Measurements from ENCODE around the gene PIH1D1. TPM values are rescaled to one million over a fixed set of nuclear protein-coding genes. Genes with fewer than 3 reads are reported as not detected.
A peak's percentile ranks its signal among the peaks of the same experiment; 100 is the strongest.

The PIH1D1 gene
- total RNA-seq (100 to 1,000 TPM; 178 to 186 TPM), polyA plus RNA-seq (100 to 1,000 TPM in 1 of 2 donors, 10 to 100 TPM in 1; 87.2 to 124 TPM)

DNA sequence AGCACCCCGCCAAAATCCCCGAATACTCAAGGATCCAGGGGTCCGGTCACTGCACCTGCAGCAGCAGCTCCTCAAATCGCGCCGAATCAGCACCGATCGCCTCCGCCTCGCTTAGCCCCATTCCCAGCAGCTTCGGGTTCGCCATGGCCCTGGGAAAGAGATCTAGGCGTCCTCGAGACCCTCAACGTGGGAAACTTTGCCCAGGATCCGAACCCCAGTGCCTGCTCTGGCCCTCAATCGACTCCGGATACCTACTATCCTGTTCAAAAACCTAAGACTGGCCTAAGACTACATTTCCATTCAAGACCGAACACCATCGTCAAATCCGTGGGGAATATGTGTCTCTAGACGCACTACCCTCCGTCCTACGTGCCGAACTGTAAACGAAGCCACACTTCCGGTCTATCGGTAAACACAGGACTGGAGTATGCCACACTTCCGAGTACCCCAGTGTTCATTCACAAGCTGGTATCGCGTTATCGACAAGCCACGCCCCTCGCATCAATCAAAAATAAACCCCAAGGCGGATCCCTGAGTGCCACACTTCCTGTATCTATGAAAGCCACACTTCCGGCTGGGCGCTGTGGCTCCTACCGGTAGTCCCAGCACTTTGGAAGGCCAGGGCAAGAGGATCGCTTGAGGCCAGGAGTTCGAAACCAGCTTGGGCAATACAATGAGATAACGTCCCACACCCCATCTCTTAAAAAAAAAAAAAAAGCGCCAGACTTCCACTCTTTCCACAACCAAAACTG, at the start of gene PIH1D1:
Gene PIH1D1 (minus strand): TSS at position 385 of the 752 bp plus-strand sequence. CDS start 240 bp downstream, at position 145.
- no peaks in the 10 kb centered on the region for H3K27me3 ChIP-seq (ENCODE audit: insufficient read depth, low read length)
- H3K36me3 Mint-ChIP-seq = peaks cover 30 to 42% of the 10 kb centered on the region in 2 donors
- intact Hi-C loops (cut with micrococcal nuclease) = loop anchor here (1.0 to 5.0 kb wide), 3 partner anchors 8 to 334 kb away; partner anchors contain the start of genes C19orf73, PPFIA3 and RRAS
- H3K4me3 Mint-ChIP-seq = peak within 1 kb of the TSS; percentile 91 to 100 (median 99)
- peak within 1 kb of the TSS; percentile 66 to 90 for H3K4me3 ChIP-seq (ENCODE audit: low read length in 2 of 2)
- H3K27me3 Mint-ChIP-seq = no peaks in the 10 kb centered on the region
- peaks cover 25% of the 10 kb centered on the region for H3K36me3 ChIP-seq (ENCODE audit: insufficient read depth, low read length)
- no peaks in the 10 kb centered on the region for H3K9me3 ChIP-seq (ENCODE audit: control insufficient read depth in 1 of 2, low read length in 2 of 2)
- peaks cover 0 to 2% (median 0%) of the 10 kb centered on the region in 8 donors for H3K9me3 Mint-ChIP-seq
- peak; percentile 91 to 98 (median 95) for DNase-seq
- H3K27ac Mint-ChIP-seq = peak within 1 kb of the TSS; percentile 96 to 100 (median 100)
- H3K4me1 Mint-ChIP-seq = peaks cover 25 to 70% (median 41%) of the 10 kb centered on the region in 4 donors
- ChIA-PET POLR2A (ENCODE audit: partially characterized antibody) (interaction anchor here (0.6 to 5.7 kb wide), 25 partner anchors 9 to 426 kb away, joined by 3 to 222 read pairs (median 6); partner anchors contain the start of genes BCL2L12, CD37, FLT3LG and IRF3), CTCF (ENCODE audit: partially characterized antibody) (interaction anchor here (0.5 to 15.5 kb wide), 7 partner anchors 11 to 282 kb away, joined by 3 to 227 read pairs (median 4); partner anchors contain the start of gene FLT3LG)
- peaks cover 37% of the 10 kb centered on the region for H3K4me1 ChIP-seq (ENCODE audit: insufficient read depth, low read length)
- H3K27ac ChIP-seq (ENCODE audit: low read depth, low read length) = peak within 1 kb of the TSS; percentile 91

DNA sequence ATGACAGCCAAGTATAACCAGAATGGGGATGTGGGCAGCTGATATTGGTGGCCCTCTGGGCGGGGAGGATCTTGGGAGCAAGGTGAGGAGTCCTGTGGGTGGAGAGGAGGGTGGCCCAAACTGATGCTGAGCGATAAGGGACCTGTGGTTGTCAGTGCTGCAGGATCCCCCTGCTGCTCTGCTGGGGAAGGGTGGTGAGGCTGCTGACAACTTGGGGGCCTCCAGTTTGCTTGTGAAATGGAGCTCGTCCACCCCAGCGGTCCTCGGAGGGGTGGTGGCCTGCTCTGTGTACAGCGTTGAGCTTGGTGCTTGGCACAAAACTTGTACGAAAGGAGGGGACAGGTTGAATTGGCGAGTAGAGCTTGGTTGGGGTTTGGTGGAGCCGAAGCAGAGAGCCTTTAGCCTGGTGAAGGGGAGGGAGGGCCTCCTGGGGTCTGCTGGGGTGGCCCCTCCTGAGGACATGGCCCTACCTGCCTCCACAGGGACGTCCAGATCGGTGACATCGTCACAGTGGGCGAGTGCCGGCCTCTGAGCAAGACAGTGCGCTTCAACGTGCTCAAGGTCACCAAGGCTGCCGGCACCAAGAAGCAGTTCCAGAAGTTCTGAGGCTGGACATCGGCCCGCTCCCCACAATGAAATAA, 47.5 kb upstream of the PIH1D1 start:
- CTCF ChIA-PET (ENCODE audit: partially characterized antibody) = interaction anchor here (0.8 to 1.9 kb wide), 6 partner anchors 26 to 179 kb away, joined by 3 to 6 read pairs (median 4); partner anchors contain the start of gene PRMT1

DNA sequence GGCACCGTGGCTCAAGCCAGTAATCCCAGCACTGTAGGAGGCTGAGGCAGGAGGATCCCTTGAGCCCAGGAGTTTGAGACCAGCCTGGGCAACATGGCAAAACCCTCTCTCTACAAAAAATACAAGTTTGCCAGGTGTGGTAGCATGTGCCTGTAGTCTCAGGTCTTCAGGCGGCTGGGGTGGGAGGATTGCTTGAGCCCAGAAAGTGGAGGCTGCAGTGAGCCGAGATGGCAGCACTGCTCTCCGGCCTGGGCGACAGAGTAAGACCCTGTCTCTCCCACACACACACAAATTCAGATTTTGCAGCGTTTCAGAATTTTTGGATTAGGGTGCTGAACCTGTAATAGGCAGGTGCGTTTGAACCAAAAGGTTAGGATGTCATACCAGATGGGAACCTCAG, 46.9 kb upstream of the PIH1D1 start:
- peak overlapping the region; percentile 92 to 99 for H3K4me3 ChIP-seq (ENCODE audit: low read length in 2 of 2)
- Mint-ChIP-seq H3K27ac (peak overlapping the region; percentile 95 to 100 (median 99)), H3K4me3 (peak overlapping the region; percentile 99 to 100 (median 100)), H3K27me3 (no peaks in the 10 kb centered on the region), H3K4me1 (peaks cover 21 to 87% (median 43%) of the 10 kb centered on the region in 4 donors), H3K9me3 (peaks cover 0 to 27% (median 0%) of the 10 kb centered on the region in 8 donors), H3K36me3 (peaks cover 33 to 53% of the 10 kb centered on the region in 2 donors)
- no peaks in the 10 kb centered on the region for H3K27me3 ChIP-seq (ENCODE audit: insufficient read depth, low read length)
- intact Hi-C loops (cut with micrococcal nuclease) = no loop called here
- ChIA-PET POLR2A (ENCODE audit: partially characterized antibody) (interaction anchor here (0.9 to 3.5 kb wide), 3 partner anchors 12 to 52 kb away, joined by 3 to 14 read pairs (median 3); no protein-coding TSS in a partner anchor), CTCF (ENCODE audit: partially characterized antibody) (interaction anchor here (0.8 to 1.9 kb wide), 6 partner anchors 25 to 178 kb away, joined by 3 to 6 read pairs (median 3); partner anchors contain the start of gene PRMT1)
- peak overlapping the region; percentile 95 for H3K27ac ChIP-seq (ENCODE audit: low read depth, low read length)
- peak in 1 of 5 donors; percentile 28 for DNase-seq
- peaks cover 27% of the 10 kb centered on the region for H3K36me3 ChIP-seq (ENCODE audit: insufficient read depth, low read length)
- H3K4me1 ChIP-seq (ENCODE audit: insufficient read depth, low read length) = peaks cover 55% of the 10 kb centered on the region
- no peaks in the 10 kb centered on the region for H3K9me3 ChIP-seq (ENCODE audit: control insufficient read depth in 1 of 2, low read length in 2 of 2)

More for the DNA sequence above, 47.5 kb upstream of the PIH1D1 start:
- peak in 4 of 5 donors; percentile 35 to 65 (median 42) for DNase-seq
- Mint-ChIP-seq H3K4me1 (peaks cover 21 to 84% (median 42%) of the 10 kb centered on the region in 4 donors), H3K9me3 (peaks cover 0 to 27% (median 0%) of the 10 kb centered on the region in 8 donors), H3K4me3 (peak overlapping the region; percentile 99 to 100 (median 100)), H3K36me3 (peaks cover 33 to 52% of the 10 kb centered on the region in 2 donors), H3K27me3 (no peaks in the 10 kb centered on the region), H3K27ac (peak overlapping the region; percentile 95 to 100 (median 99))
- peak overlapping the region; percentile 95 for H3K27ac ChIP-seq (ENCODE audit: low read depth, low read length)
- H3K4me1 ChIP-seq (ENCODE audit: insufficient read depth, low read length) = peaks cover 58% of the 10 kb centered on the region
- H3K4me3 ChIP-seq (ENCODE audit: low read length in 2 of 2) = peak overlapping the region; percentile 92 to 99
- H3K27me3 ChIP-seq (ENCODE audit: insufficient read depth, low read length) = no peaks in the 10 kb centered on the region
- intact Hi-C loops (cut with micrococcal nuclease) = no loop called here
- H3K36me3 ChIP-seq (ENCODE audit: insufficient read depth, low read length) = peaks cover 27% of the 10 kb centered on the region
- H3K9me3 ChIP-seq (ENCODE audit: control insufficient read depth in 1 of 2, low read length in 2 of 2) = no peaks in the 10 kb centered on the region
- POLR2A ChIA-PET (ENCODE audit: partially characterized antibody) = interaction anchor here (0.9 to 3.5 kb wide), 7 partner anchors 12 to 378 kb away, joined by 3 to 14 read pairs (median 3); partner anchors contain the start of genes AKT1S1 and TBC1D17

DNA sequence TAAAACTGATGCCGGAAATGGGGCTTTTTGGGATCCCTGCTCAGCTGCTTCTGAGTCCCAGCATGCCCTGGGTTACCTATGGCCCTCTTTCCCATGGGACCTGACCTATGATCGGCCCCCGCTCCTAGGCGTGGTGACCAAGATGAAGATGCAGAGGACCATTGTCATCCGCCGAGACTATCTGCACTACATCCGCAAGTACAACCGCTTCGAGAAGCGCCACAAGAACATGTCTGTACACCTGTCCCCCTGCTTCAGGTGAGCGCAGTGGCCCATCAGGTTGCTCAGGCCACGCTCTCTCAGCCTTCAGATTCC, 46.1 kb upstream of the PIH1D1 start:
- H3K4me3 ChIP-seq (ENCODE audit: low read length in 2 of 2) = peak overlapping the region; percentile 92 to 99
- CTCF ChIA-PET (ENCODE audit: partially characterized antibody) = interaction anchor here (1.5 kb wide), 1 partner anchor 96 kb away, joined by 3 read pairs; no protein-coding TSS in a partner anchor
- Mint-ChIP-seq H3K27ac (peak overlapping the region; percentile 95 to 100 (median 99)), H3K4me1 (peaks cover 24 to 87% (median 43%) of the 10 kb centered on the region in 4 donors), H3K4me3 (peak overlapping the region; percentile 99 to 100 (median 100)), H3K27me3 (no peaks in the 10 kb centered on the region), H3K36me3 (peaks cover 37 to 58% of the 10 kb centered on the region in 2 donors), H3K9me3 (peaks cover 0 to 31% (median under 1%) of the 10 kb centered on the region in 8 donors)
- H3K36me3 ChIP-seq (ENCODE audit: insufficient read depth, low read length) = peaks cover 33% of the 10 kb centered on the region
- intact Hi-C loops (cut with micrococcal nuclease) = loop anchor here (2.0 kb wide), 1 partner anchor 379 kb away; the partner anchor contains the start of genes AKT1S1 and TBC1D17
- POLR2A ChIA-PET (ENCODE audit: partially characterized antibody) = interaction anchor here (0.6 to 3.5 kb wide), 4 partner anchors 50 to 143 kb away, joined by 3 to 38 read pairs (median 8); partner anchors contain the start of genes RRAS and SCAF1
- peak overlapping the region; percentile 95 for H3K27ac ChIP-seq (ENCODE audit: low read depth, low read length)
- DNase-seq = peak in 1 of 5 donors; percentile 33
- H3K27me3 ChIP-seq (ENCODE audit: insufficient read depth, low read length) = no peaks in the 10 kb centered on the region
- H3K4me1 ChIP-seq (ENCODE audit: insufficient read depth, low read length) = peaks cover 55% of the 10 kb centered on the region
- H3K9me3 ChIP-seq (ENCODE audit: control insufficient read depth in 1 of 2, low read length in 2 of 2) = no peaks in the 10 kb centered on the region

DNA sequence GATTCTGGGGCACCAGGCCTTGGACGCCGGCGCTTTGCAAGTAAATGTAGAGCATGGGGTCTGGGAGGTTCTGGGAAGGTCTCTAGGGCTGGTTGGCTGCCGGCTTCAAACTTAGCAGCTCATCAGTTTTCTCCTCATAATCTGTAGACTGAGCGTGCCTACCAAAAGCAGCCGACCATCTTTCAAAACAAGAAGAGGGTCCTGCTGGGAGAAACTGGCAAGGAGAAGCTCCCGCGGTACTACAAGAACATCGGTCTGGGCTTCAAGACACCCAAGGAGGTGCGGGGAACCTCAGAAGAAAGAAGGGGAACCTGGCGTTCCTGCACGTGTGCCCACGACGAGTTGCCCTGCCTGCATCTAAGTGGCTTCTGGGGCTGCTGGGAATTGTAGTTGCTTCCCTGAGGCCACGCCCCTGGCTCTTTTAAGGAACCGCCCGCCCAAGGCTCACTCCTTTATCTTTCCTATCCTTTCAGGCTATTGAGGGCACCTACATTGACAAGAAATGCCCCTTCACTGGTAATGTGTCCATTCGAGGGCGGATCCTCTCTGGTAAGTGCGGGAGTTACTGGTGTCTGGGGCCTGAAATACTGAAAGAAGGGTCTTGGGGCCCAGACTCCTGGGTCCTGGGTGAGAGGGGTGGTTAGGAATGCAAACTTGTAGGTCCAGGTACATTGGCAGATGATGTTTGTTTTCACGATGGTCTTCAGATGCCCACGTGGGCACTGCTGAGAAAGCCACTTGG, 45.6 kb upstream of the PIH1D1 start:
- DNase-seq = peak; percentile 79 to 89 (median 83)
- Histone ChIP-seq H3K4me1 (ENCODE audit: insufficient read depth, low read length) (peaks cover 55% of the 10 kb centered on the region), H3K4me3 (ENCODE audit: low read length in 2 of 2) (peak overlapping the region; percentile 92 to 99), H3K36me3 (ENCODE audit: insufficient read depth, low read length) (peaks cover 38% of the 10 kb centered on the region), H3K27me3 (ENCODE audit: insufficient read depth, low read length) (no peaks in the 10 kb centered on the region), H3K9me3 (ENCODE audit: control insufficient read depth in 1 of 2, low read length in 2 of 2) (no peaks in the 10 kb centered on the region), H3K27ac (ENCODE audit: low read depth, low read length) (peak overlapping the region; percentile 95)
- ChIA-PET CTCF (ENCODE audit: partially characterized antibody) (interaction anchor here (1.4 to 1.5 kb wide), 3 partner anchors 27 to 96 kb away, joined by 3 to 9 read pairs (median 4); no protein-coding TSS in a partner anchor), POLR2A (ENCODE audit: partially characterized antibody) (interaction anchor here (0.6 to 3.5 kb wide), 6 partner anchors 51 to 144 kb away, joined by 3 to 38 read pairs (median 12); partner anchors contain the start of genes RRAS and SCAF1)
- Mint-ChIP-seq H3K36me3 (peaks cover 42 to 63% of the 10 kb centered on the region in 2 donors), H3K9me3 (peaks cover 0 to 31% (median under 1%) of the 10 kb centered on the region in 8 donors), H3K27me3 (no peaks in the 10 kb centered on the region), H3K4me3 (peak overlapping the region; percentile 99 to 100 (median 100)), H3K27ac (peak overlapping the region; percentile 95 to 100 (median 99)), H3K4me1 (peaks cover 23 to 87% (median 43%) of the 10 kb centered on the region in 4 donors)
- intact Hi-C loops (cut with micrococcal nuclease) = loop anchor here (2.0 kb wide), 1 partner anchor 380 kb away; the partner anchor contains the start of genes AKT1S1 and TBC1D17
